ENCODE results near the gene MRPL46. TPM values are rescaled to one million over a fixed set of nuclear protein-coding genes. Genes with fewer than 3 reads are reported as not detected.
"Not testable (repeated sequence)": the region's sequence is repeated elsewhere in the genome, so short reads cannot be mapped to it uniquely, and the experiment has no call there.

Gene MRPL46
- total and polyA plus RNA-seq, 8 donors, result 19.0 to 25.9 (median 24.2) TPM

DNA sequence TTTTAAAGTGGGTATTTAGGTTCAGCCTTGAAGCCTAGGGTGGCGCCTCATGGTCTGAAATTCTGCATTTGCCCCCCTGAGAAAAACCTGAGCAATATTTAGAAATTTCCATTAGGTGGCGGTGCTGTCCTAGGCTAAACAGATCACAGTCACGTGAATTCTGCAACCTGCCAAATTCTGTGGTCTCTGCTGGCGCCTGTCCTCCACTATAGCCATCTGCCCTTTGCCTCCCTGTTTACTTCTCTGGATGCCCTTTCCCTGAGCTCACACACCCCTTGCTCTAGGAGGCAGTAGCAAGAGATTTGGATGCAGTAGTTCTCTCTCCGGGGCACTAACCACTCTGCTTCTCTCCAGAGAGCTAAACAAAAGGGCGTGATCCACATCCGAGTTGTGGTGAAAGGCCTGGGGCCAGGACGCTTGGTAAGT lies 9.5 kb upstream of the MRPL46 start:
- Histone ChIP-seq H3K27ac (no peak overlapping the region), H3K36me3 (peaks cover 0 to 74% of the 10 kb centered on the region in 2 donors), H3K27me3 (no peaks in the 10 kb centered on the region), H3K4me1 (no peaks in the 10 kb centered on the region), H3K9me3 (no peaks in the 10 kb centered on the region), H3K4me3 (no peak overlapping the region)
- DNase-seq, result peak in 1 of 4 donors; percentile 39
- intact Hi-C loops (cut with DNase I), result no loop called here
- TF ChIP-seq, protein P1, sequence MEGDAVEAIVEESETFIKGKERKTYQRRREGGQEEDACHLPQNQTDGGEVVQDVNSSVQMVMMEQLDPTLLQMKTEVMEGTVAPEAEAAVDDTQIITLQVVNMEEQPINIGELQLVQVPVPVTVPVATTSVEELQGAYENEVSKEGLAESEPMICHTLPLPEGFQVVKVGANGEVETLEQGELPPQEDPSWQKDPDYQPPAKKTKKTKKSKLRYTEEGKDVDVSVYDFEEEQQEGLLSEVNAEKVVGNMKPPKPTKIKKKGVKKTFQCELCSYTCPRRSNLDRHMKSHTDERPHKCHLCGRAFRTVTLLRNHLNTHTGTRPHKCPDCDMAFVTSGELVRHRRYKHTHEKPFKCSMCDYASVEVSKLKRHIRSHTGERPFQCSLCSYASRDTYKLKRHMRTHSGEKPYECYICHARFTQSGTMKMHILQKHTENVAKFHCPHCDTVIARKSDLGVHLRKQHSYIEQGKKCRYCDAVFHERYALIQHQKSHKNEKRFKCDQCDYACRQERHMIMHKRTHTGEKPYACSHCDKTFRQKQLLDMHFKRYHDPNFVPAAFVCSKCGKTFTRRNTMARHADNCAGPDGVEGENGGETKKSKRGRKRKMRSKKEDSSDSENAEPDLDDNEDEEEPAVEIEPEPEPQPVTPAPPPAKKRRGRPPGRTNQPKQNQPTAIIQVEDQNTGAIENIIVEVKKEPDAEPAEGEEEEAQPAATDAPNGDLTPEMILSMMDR (IDR thresholded peaks at IDR 0.05), result no peak
- no peak for ATAC-seq

- peaks cover 0 to 72% of the 10 kb centered on the region in 2 donors for H3K36me3 ChIP-seq
- DNase-seq; ATAC-seq; H3K4me3 ChIP-seq; intact Hi-C loops (cut with DNase I); H3K9me3 ChIP-seq; H3K4me1 ChIP-seq; H3K27me3 ChIP-seq; H3K27ac ChIP-seq: not testable (repeated sequence)
Observed at GRCh38 chr15:88473661-88474293, 6.6 kb upstream of the MRPL46 start.

DNA sequence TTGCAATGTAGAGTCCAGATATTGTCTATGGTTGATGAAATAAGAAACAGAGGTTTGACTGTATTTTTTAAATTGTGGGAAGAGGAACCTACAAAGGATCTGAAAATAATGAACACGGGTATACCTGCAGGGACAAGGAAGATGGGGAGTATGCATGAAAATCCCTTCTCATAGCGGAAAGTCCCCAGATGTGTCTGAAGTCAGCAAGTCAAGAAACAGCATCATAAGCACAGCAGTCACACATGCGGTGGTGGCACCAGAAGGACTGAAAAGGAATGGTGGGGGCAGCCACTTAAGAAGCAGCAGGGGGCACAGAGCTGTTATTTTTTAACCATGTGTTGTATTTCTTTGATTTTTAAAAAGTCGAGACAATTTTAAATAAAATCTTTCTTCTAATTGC lies 5.0 kb upstream of the MRPL46 start:
- Histone ChIP-seq H3K27me3 (no peaks in the 10 kb centered on the region), H3K36me3 (peaks cover 0 to 56% of the 10 kb centered on the region in 2 donors), H3K4me1 (peaks cover 0 to 15% of the 10 kb centered on the region in 2 donors), H3K9me3 (no peaks in the 10 kb centered on the region), H3K4me3 (no peak overlapping the region), H3K27ac (no peak overlapping the region)
- TF ChIP-seq, protein P1 (IDR thresholded peaks at IDR 0.05), result no peak
- ATAC-seq, result no peak
- DNase-seq, result no peak
- intact Hi-C loops (cut with DNase I), result no loop called here

GRCh38 chr15:88470625-88471372 lies 3.6 kb upstream of the MRPL46 start:
- intact Hi-C loops (cut with DNase I), result no loop called here
- TF ChIP-seq, protein P1 (IDR thresholded peaks at IDR 0.05), result no peak
- ATAC-seq (no peak), DNase-seq (no peak)
- H3K4me3 ChIP-seq, result no peak overlapping the region
- H3K36me3 ChIP-seq, result peaks cover 0 to 43% of the 10 kb centered on the region in 2 donors
- no peaks in the 10 kb centered on the region for H3K9me3 ChIP-seq
- H3K27ac ChIP-seq, result no peak overlapping the region
- H3K4me1 ChIP-seq, result peaks cover 5 to 26% of the 10 kb centered on the region in 2 donors
- no peaks in the 10 kb centered on the region for H3K27me3 ChIP-seq

DNA sequence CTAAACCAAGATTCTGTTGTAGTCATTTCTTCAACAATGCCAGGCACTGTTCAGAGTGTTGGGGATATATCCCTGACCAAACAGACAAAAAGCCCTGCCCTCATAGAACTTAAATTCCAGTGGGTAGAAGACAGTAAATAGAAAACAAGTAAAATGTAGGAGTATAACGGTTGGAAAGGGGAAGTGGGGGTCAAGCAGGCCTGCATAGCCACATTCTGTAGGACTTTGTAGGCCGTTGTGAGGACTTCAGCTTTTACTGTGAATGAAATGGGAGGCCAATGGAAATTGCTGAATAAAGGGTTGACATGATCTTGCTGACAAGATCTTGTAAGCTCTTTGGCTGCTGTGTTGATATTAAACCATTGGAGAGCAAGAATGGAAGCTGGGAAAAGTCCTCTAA lies 2.1 kb upstream of the MRPL46 start:
- TF ChIP-seq, protein P1 (IDR thresholded peaks at IDR 0.05), result no peak
- Histone ChIP-seq H3K36me3 (peaks cover 0 to 39% of the 10 kb centered on the region in 2 donors), H3K4me3 (no peak overlapping the region), H3K27ac (no peak overlapping the region), H3K27me3 (no peaks in the 10 kb centered on the region), H3K4me1 (peaks cover 5 to 32% of the 10 kb centered on the region in 2 donors), H3K9me3 (no peaks in the 10 kb centered on the region)
- ATAC-seq (no peak), DNase-seq (no peak)
- intact Hi-C loops (cut with DNase I), result no loop called here

DNA sequence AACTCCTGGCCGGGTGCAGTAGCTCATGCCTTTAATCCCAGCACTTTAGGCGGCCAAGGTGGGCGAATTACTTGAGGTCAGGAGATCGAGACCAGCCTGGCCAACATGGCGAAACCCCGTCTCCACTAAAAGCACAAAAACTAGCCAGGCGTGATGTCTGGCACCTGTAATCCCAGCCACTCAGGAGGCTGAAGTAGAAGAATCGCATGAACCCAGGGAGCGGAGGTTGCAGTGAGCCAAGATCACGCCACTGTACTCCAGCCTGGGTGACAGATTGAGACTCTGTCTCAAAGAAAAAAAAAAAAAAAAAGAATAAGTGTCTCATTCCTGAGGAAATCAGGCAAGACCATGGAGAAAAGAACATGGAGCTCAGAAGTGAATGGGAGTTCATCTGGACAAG lies 1.5 kb upstream of the MRPL46 start:
- intact Hi-C loops (cut with DNase I); H3K27ac ChIP-seq; H3K9me3 ChIP-seq; ATAC-seq; DNase-seq; H3K27me3 ChIP-seq: not testable (repeated sequence)
- peaks cover 5 to 32% of the 10 kb centered on the region in 2 donors for H3K4me1 ChIP-seq
- peak overlapping the region in 1 of 2 donors; percentile 86 for H3K4me3 ChIP-seq
- H3K36me3 ChIP-seq, result peaks cover 0 to 39% of the 10 kb centered on the region in 2 donors

Data from left lung (tissue), 10 donors.